HG03442 (cell line): ENCODE results near the gene ZIC4.

Experiments
- ATAC-seq: cut with Tn5 transposase; IDR thresholded peaks from one replicate; pipeline ENCODE4 v1.9.1; 2021; ENCODE audit warnings: mild to moderate bottlenecking, moderate library complexity; ENCODE audit not compliant: unreplicated experiment

The ZIC4 gene

DNA sequence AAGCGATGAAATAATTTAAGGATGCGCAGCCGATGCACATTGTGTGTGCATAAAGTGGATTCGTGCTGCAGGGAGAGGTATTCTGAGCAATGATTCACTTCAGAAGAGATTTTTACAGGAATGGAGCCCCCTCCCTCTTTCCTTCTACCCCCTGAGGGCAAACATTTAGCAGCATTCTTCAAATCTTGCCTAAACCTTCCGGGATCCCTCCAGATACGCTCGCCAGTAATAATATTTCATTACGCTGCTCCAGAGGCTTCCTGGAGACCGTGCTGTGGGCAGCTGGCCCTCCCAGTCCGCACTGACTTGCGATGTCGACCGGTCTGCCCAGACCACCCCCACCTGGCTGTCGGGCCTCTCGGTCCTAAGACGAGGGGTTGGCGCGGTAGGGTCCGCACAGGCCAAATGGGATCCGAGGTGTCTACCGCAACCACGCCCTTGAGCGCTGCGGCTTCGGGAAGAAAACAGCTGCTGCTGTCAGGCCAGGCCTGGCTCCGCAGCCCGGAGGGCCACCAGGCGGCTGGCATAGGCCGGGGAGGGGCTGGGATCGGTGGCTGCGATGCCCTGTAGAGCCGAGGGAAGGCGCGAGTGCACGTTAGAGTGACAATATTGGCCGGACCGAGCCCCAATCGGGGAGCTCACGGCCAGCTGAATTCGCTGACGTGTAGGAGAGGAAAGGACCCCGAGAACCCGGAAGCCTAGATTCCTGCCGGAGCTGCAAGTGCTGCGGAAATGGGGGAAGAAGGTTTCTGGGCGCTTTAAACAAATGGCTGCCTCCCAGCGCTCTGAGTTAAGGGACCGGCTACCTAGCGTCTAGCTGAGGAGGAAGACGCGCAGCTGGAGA, 14.3 kb downstream of the ZIC4 start:
- no peak for ATAC-seq

DNA sequence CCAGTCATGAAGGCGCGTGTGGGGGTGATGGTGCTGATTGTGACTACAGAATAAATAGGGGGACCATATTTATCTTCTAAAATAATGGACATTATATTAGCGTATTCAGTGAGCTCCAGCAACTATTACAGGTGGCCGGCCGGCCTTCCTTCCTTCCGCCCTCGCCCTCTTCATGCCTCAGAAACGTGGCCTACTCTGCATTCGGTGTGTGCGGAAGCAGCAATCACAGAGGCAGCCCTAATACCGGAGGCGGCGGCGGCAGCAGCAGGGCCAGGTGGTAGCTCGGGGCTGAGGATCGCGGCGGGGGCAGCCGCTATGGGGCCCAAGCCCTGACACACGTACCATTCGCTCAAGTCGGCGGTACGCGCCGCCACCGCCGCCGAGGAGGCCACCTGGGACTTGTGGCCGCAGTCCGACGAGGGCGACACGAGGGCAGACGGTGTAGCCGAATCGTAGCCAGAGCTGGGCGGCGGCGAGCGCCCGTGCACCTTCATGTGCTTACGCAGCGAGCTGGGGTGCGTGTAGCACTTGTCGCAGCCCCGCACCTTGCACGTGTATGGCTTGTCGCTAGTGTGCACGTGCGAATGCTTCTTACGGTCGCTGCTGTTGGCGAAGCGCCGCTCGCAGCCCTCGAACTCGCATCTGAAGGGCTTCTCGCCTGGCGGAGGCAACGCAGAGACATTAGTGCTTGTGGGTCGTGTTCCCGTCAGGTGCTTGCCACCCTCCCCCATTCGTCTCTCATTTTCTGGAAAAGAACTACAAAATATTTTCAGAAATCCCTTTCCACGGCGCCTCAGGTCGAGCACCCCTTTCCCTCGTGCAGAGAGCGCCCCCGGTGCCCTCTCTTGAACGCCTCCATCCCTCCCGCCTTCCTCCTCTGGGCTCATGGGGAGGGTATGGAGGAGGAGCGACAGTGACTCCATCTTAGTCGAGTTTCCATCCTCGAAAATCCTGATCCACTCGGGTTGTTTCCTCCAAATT, 15.5 kb downstream of the ZIC4 start:
- no peak for ATAC-seq

GRCh38 chr3:147389717-147390116, 16.6 kb downstream of the ZIC4 start:
- no peak for ATAC-seq

DNA sequence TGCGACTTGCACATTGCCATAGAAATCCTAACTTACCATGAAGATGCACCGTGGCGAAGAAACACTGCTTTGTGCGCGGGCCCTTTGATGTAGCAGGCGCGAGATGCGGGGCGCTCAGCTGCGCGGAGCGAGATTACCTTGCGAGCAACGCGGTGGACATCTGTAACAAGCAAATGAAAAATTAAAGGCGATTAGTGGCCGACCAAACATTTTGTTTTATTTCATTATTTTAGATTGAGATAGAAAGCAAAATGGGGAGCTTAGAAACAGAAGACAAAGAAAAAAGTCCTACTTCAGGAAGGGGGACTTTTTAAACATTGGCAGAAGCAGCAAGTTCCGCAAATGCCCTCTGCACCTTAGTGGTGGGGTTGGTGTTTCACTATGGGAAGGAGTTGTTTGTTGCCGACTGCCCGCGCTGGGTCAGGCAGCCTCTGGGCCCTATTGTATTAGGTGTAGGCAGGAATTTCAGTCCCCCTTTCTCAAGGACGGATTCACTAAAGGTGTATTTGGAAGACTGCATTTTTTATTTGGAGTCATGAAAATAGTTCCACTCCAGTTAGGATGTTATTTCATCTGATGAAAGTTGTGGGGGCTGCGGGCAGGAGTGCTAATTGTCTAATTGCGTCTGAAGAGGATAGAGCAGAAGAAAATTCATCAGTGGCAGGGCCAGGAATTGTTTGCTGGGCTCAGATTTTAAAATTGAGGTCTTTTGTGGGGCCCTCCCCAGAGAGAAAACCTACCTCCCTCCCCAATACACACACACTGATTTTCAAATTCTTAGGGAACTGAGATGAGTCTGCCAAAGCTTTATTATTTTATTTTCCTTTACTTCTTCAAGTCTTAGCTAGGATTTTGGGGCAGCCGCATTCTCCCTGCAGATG, 17.4 kb downstream of the ZIC4 start:
- no peak for ATAC-seq

GRCh38 chr3:147387885-147388699, 18.3 kb downstream of the ZIC4 start:
- no peak for ATAC-seq

- ATAC-seq, result no peak
These were observed 19.0 kb downstream of the ZIC4 start for GRCh38 chr3:147387291-147387884.

- ATAC-seq, result no peak
These were observed 21.0 kb downstream of the ZIC4 start for GRCh38 chr3:147385059-147386012.

GRCh38 chr3:147384210-147385058, 21.9 kb downstream of the ZIC4 start:
- no peak for ATAC-seq

GRCh38 chr3:147383617-147384016, 22.7 kb downstream of the ZIC4 start:
- ATAC-seq, result no peak

DNA sequence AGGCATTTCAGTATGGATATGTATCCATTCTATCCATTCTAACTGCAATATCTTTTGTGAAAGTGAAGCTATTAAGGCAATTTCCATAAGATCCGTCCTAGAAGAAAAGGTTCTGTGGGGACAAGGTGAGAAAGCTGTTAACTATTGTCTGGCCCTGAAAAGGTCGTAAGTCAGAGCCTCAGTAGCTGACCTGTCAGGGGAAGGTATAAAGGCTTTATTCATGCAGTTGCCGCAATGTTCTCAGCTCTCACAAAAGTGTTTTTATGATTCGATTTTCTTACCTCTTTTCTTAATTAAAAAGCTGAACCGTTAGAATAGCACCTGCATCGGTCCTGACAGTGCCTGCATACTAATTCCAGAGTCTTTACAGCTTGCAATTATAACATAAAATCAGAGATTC, 24.7 kb downstream of the ZIC4 start:
- ATAC-seq, result no peak

DNA sequence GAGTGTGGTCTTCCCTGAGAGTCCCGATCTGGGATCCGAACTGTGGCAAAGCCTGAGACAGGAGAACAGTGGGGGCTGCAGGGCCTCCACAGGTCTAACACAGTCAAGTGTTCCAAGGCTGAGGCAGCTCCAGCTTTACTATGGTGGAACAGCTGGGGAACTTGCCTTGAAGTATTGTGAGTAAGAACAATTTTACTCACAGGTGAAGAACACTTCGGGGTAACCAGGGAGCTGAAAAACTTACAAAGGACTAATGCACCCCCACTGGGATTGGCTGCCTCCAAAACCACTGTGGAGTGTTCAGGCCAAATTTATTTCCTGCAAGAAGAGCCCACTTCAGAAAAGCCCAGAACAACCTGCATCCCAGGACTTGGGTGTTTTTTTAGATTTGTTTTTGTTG, 25.4 kb downstream of the ZIC4 start:
- ATAC-seq, result no peak

DNA sequence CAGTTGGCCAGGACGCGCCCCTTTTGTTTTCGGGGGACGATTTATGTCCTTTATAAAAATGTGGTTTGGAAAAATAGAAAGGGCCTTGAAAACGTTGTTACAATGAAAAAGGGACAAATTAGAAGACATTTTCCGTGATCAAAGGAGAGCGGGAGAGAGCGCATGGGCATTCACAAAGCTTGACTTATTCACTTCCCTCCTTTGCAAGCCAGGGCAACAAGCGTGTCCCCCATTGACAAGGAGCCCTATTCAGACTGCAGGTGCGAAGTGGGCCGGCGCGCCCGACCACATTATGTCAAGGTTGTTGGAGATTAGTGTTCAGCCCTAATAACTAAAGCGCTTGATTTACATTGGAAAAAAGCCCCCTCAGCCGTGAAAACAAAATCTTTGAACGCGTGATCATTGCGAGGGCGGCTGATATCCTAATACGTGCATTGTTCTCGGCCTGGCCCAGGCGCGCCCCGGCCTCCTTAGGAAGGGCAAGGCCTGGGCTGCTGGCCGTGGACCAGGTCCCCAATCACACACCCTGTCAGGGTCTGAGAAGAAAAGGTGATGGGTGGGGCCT, 25.9 kb downstream of the ZIC4 start:
- ATAC-seq, result no peak

- ATAC-seq, result no peak
These were observed 26.7 kb downstream of the ZIC4 start for GRCh38 chr3:147379651-147380050.

- no peak for ATAC-seq
These were observed 28.7 kb downstream of the ZIC4 start for GRCh38 chr3:147377412-147378367.

- no peak for ATAC-seq
These were observed 33.0 kb downstream of the ZIC4 start for GRCh38 chr3:147373301-147373700.

DNA sequence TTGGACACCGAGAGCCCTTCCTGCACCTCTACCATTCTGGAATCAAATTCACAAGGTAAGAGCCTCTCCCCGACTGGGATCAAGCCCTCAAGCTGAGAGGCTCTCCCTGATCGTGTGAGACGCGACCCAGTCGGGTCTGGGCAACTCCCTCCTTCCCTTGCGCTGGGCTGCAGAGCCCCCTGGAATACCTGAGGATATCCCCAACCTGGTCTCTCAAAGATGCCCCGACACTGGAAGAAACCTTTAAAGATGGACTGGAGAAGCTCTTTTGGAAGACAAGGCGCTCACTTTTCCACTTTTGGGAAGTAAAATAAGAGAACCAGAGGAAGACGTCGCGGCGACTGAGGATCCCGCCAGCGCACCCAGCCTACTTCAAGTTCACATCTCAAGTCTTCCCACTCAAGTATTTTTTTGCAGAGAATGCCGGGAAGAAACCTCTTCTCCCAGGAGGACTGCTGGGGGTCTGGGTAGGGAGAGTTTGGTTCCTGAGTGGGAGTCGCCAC, 33.8 kb downstream of the ZIC4 start:
- no peak for ATAC-seq
